HG03103 (cell line): ENCODE results near the gene ZDHHC22.

ENCODE experiments used
- ATAC-seq: cut with Tn5 transposase; IDR thresholded peaks from one replicate; pipeline ENCODE4 v1.9.1; 2021; ENCODE audit warnings: low read depth; ENCODE audit not compliant: unreplicated experiment

The ZDHHC22 gene

GRCh38 chr14:77131206-77131605 is 10.4 kb downstream of the ZDHHC22 start:
- no peak for ATAC-seq

- ATAC-seq, result no peak
Observed at GRCh38 chr14:77130386-77130785, 11.2 kb downstream of the ZDHHC22 start.

- no peak for ATAC-seq
Observed at GRCh38 chr14:77128414-77128891, 13.1 kb downstream of the ZDHHC22 start.

- no peak for ATAC-seq
Observed at GRCh38 chr14:77126461-77126990, 15.1 kb downstream of the ZDHHC22 start.

GRCh38 chr14:77125823-77126325 is 15.7 kb downstream of the ZDHHC22 start:
- ATAC-seq, result no peak

GRCh38 chr14:77125281-77125801 is 16.2 kb downstream of the ZDHHC22 start:
- ATAC-seq, result no peak

GRCh38 chr14:77124345-77125280 is 17.0 kb downstream of the ZDHHC22 start:
- ATAC-seq, result no peak

- ATAC-seq, result no peak
Observed at GRCh38 chr14:77123381-77124325, 17.9 kb downstream of the ZDHHC22 start.

GRCh38 chr14:77122526-77123125 is 19.0 kb downstream of the ZDHHC22 start:
- ATAC-seq, result no peak

- ATAC-seq, result peak; percentile 83
Observed at GRCh38 chr14:77120771-77121743, 20.5 kb downstream of the ZDHHC22 start.

GRCh38 chr14:77119851-77120250 is 21.7 kb downstream of the ZDHHC22 start:
- no peak for ATAC-seq

- no peak for ATAC-seq
Observed at GRCh38 chr14:77116172-77116817, 25.3 kb downstream of the ZDHHC22 start.

- no peak for ATAC-seq
Observed at GRCh38 chr14:77114609-77115008, 27.0 kb downstream of the ZDHHC22 start.

- ATAC-seq, result no peak
Observed at GRCh38 chr14:77113644-77114043, 27.9 kb downstream of the ZDHHC22 start.

GRCh38 chr14:77111021-77111420 is 30.6 kb downstream of the ZDHHC22 start:
- ATAC-seq, result no peak

GRCh38 chr14:77110286-77110685 is 31.3 kb downstream of the ZDHHC22 start:
- no peak for ATAC-seq

GRCh38 chr14:77109656-77110055 is 31.9 kb downstream of the ZDHHC22 start:
- ATAC-seq, result no peak

- ATAC-seq, result no peak
Observed at GRCh38 chr14:77108753-77109152, 32.8 kb downstream of the ZDHHC22 start.
